Endothelial cell of umbilical vein (primary cell): ENCODE measurements around the gene DUSP18.

Experiments
- CTCF ChIP-seq, 2 donors: IDR thresholded peaks; 1 replicate in 1 of 2; 2 replicates in 1 of 2; pipeline ENCODE4 v1.5.1; 2011; ENCODE audit warnings: low read length in 2 of 2, mild to moderate bottlenecking in 2 of 2, moderate library complexity in 2 of 2, control low read depth in 1 of 2, inconsistent platforms in 1 of 2, low read depth in 1 of 2; ENCODE audit not compliant: insufficient read depth in 1 of 2; ENCODE audit errors: extremely low read depth in 1 of 2
- EZH2 ChIP-seq: IDR thresholded peaks from 2 replicates; pipeline ENCODE4 v1.6.1; 2012; ENCODE audit warnings: borderline replicate concordance, low read depth, mild to moderate bottlenecking, moderate library complexity, low read length, inconsistent platforms; ENCODE audit not compliant: severe bottlenecking
- FOS ChIP-seq: IDR thresholded peaks from 2 replicates; pipeline ENCODE4 v1.6.1; 2011; ENCODE audit warnings: mild to moderate bottlenecking, low read length, moderate library complexity, borderline replicate concordance; ENCODE audit not compliant: insufficient read depth
- JUN ChIP-seq: IDR thresholded peaks from 2 replicates; pipeline ENCODE4 v1.6.1; 2011; ENCODE audit warnings: borderline replicate concordance, low read depth; ENCODE audit not compliant: insufficient read length, insufficient read depth
- MAX ChIP-seq: IDR thresholded peaks from 2 replicates; pipeline ENCODE4 v1.6.1; 2011; ENCODE audit not compliant: insufficient read depth, insufficient read length
- MYC ChIP-seq: IDR thresholded peaks from one replicate; pipeline ENCODE4 v1.6.1; 2011; ENCODE audit warnings: mild to moderate bottlenecking, low read depth, low read length
- POLR2A ChIP-seq: IDR thresholded peaks from 2 replicates; pipeline ENCODE4 v1.6.1; 2012; ENCODE audit warnings: low read depth, mild to moderate bottlenecking, control low read depth, low read length
- POLR2AphosphoS5 ChIP-seq: IDR thresholded peaks from 2 replicates; pipeline ENCODE4 v1.6.1; 2012; ENCODE audit warnings: low read depth, mild to moderate bottlenecking, control low read depth, low read length, moderate library complexity; ENCODE audit not compliant: insufficient read depth

GRCh38 chr22:30654361-30654760, 13.3 kb downstream of the DUSP18 start:
- TF ChIP-seq CTCF (IDR thresholded peaks at IDR 0.05; ENCODE audit: extremely low read depth in 1 of 2, insufficient read depth in 1 of 2, low read depth in 1 of 2, low read length in 2 of 2) (no peak), EZH2 (no peak), POLR2A (no peak), FOS (no peak), POLR2AphosphoS5 (no peak), JUN (no peak), MAX (no peak), MYC (no peak)
